Cardiac fibroblast (primary cell): Measurements from ENCODE around the gene P2RX5.

Experiments used
- DNase-seq, 2 donors: peaks; one replicate each; pipeline versions ENCODE4 v3.0.0 to v3.0.0-alpha.2; 2010; ENCODE audit warnings: low read depth in 2 of 2
- H3K4me3 ChIP-seq, 2 donors: replicated peaks in 1 of 2; 1 replicate in 1 of 2; 2 replicates in 1 of 2; pipeline ENCODE4 v1.5.1; 2011; ENCODE audit warnings: low read depth in 2 of 2, low read length in 2 of 2, mild to moderate bottlenecking in 2 of 2, moderate library complexity in 1 of 2
- CTCF ChIP-seq: IDR thresholded peaks from one replicate; pipeline ENCODE4 v1.5.1; 2011; ENCODE audit warnings: low read depth, mild to moderate bottlenecking, low read length, inconsistent platforms

Gene P2RX5

GRCh38 chr17:3657588-3657869 lies 38.4 kb downstream of the P2RX5 start:
- TF ChIP-seq CTCF, result no peak
- no peak overlapping the region for H3K4me3 ChIP-seq
- no peak for DNase-seq

GRCh38 chr17:3656755-3657587 lies 39.0 kb downstream of the P2RX5 start:
- no peak for DNase-seq
- no peak overlapping the region for H3K4me3 ChIP-seq

GRCh38 chr17:3656353-3656752 lies 39.6 kb downstream of the P2RX5 start:
- no peak overlapping the region for H3K4me3 ChIP-seq
- DNase-seq, result no peak
- no peak for TF ChIP-seq CTCF

More at GRCh38 chr17:3656755-3657587, 39.0 kb downstream of the P2RX5 start:
- TF ChIP-seq CTCF, result no peak

- H3K4me3 ChIP-seq, result no peak overlapping the region
- no peak for TF ChIP-seq CTCF
- no peak for DNase-seq
These were observed 40.2 kb downstream of the P2RX5 start for GRCh38 chr17:3655766-3656165.

- peak; percentile 67 to 73 for DNase-seq
- no peak overlapping the region for H3K4me3 ChIP-seq
These were observed 48.0 kb downstream of the P2RX5 start for GRCh38 chr17:3647769-3648555.

GRCh38 chr17:3647251-3647650 lies 48.7 kb downstream of the P2RX5 start:
- no peak overlapping the region for H3K4me3 ChIP-seq
- DNase-seq, result no peak
- TF ChIP-seq CTCF, result no peak

More at GRCh38 chr17:3647769-3648555, 48.0 kb downstream of the P2RX5 start:
- TF ChIP-seq CTCF, result peak; percentile 53
